Measurements from ENCODE around the gene LRRC49. TPM values are rescaled to one million over a fixed set of nuclear protein-coding genes. Genes with fewer than 3 reads are reported as not detected.

The LRRC49 gene
- total RNA-seq, 5 donors from 2014 or later (not counting 1 experiment from before 2014, with no cell fraction given): 0.16 to 0.77 (median 0.51) TPM; not detected in 1

DNA sequence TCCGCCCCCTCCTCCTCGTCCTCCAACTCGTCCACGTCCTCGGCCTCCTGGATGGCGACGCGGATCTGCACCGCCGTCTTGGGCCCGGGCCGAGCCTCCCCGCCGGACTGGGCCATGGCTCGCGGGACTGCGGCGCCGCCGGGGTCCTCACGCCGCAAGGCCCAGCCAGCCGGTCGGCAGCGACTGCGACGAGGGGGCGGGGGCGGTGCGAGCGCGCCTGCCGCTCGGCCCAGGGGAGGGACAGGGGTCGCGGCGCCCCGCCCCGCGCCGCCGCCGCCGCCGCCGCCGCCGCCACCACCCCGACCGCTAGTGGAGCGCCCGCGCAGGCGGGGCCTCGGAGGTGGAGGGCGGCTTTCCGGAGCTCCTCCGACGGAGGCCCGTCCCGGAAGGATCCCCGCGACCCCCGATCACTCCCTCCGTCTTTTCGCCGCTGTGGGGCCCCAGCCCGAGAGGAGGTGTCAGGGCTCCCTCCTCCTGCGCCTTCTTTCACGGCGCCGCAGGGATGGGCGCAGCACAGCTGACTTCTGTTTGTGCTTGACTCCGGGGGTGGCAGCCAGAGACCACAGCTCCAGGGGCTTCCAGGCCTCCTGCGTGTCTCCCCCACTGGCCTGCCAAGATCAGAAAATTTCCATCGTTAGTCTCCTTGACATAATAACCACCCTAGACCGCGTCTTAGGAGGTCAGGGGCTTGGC is 38.5 kb upstream of the LRRC49 start, which contains the start of gene LARP6:
LARP6 (minus strand) TSS at position 185 of the 693 bp plus-strand sequence; CDS start at position 116, 69 bp downstream.
- peaks cover 7 to 10% (median 8%) of the 10 kb centered on the region in 3 donors for H3K4me1 Mint-ChIP-seq
- ChIA-PET CTCF (no interaction called here), POLR2A (no interaction called here)
- no peaks in the 10 kb centered on the region for H3K9me3 Mint-ChIP-seq
- peak in 11 of 35 experiments; percentile 1 to 23 (median 14) for DNase-seq
- Histone ChIP-seq H3K36me3 (ENCODE audit: control insufficient read depth in 2 of 2, extremely low read depth in 1 of 2, insufficient read depth in 1 of 2, low read length in 1 of 2) (no peaks in the 10 kb centered on the region), H3K27me3 (replicated peaks in 1 of 2; ENCODE audit: control insufficient read depth in 2 of 2, extremely low read depth in 1 of 2, insufficient read depth in 2 of 2, low read length in 1 of 2) (peaks cover 12 to 46% of the 10 kb centered on the region in 2 experiments), H3K27ac (ENCODE audit: low read length) (no peak within 1 kb of the TSS), H3K9me3 (no peaks in the 10 kb centered on the region), H3K4me1 (ENCODE audit: control insufficient read depth in 1 of 2, extremely low read depth in 1 of 2, insufficient read depth in 2 of 2, low read length in 2 of 2) (peaks cover 0 to 10% of the 10 kb centered on the region in 2 experiments), H3K4me3 (ENCODE audit: control insufficient read depth in 1 of 2, extremely low read depth in 1 of 2, low read length in 1 of 2) (peak within 1 kb of the TSS in 1 of 2 donors; percentile 42)
- 3% methylated on average over 77 of the region's 78 CpGs for WGBS (ENCODE audit: insufficient coverage)
- H3K27me3 Mint-ChIP-seq: peaks cover 56 to 71% of the 10 kb centered on the region in 2 donors
- ATAC-seq (replicated peaks in 1 of 4): peak; percentile 56 to 82 (median 74)
- H3K4me3 Mint-ChIP-seq: peak within 1 kb of the TSS; percentile 70 to 87 (median 74)
- H3K27ac Mint-ChIP-seq: no peak within 1 kb of the TSS
- no peaks in the 10 kb centered on the region for H3K36me3 Mint-ChIP-seq

- CTCF ChIA-PET: no interaction called here
- Histone ChIP-seq H3K27me3 (replicated peaks in 1 of 2; ENCODE audit: control insufficient read depth in 2 of 2, extremely low read depth in 1 of 2, insufficient read depth in 2 of 2, low read length in 1 of 2) (peaks cover 12 to 49% of the 10 kb centered on the region in 2 experiments), H3K9me3 (no peaks in the 10 kb centered on the region), H3K36me3 (ENCODE audit: control insufficient read depth in 2 of 2, extremely low read depth in 1 of 2, insufficient read depth in 1 of 2, low read length in 1 of 2) (no peaks in the 10 kb centered on the region), H3K27ac (ENCODE audit: low read length) (no peak overlapping the region), H3K4me1 (ENCODE audit: control insufficient read depth in 1 of 2, extremely low read depth in 1 of 2, insufficient read depth in 2 of 2, low read length in 2 of 2) (peaks cover 0 to 10% of the 10 kb centered on the region in 2 experiments), H3K4me3 (ENCODE audit: control insufficient read depth in 1 of 2, extremely low read depth in 1 of 2, low read length in 1 of 2) (peak overlapping the region in 1 of 2 donors; percentile 42)
- no peaks in the 10 kb centered on the region for H3K9me3 Mint-ChIP-seq
- peaks cover 54 to 70% of the 10 kb centered on the region in 2 donors for H3K27me3 Mint-ChIP-seq
- H3K27ac Mint-ChIP-seq: no peak overlapping the region
- peaks cover 7 to 10% (median 8%) of the 10 kb centered on the region in 3 donors for H3K4me1 Mint-ChIP-seq
- H3K36me3 Mint-ChIP-seq: no peaks in the 10 kb centered on the region
- 40% methylated on average over 2 of the region's 4 CpGs for WGBS (ENCODE audit: insufficient coverage)
- peak overlapping the region; percentile 70 to 87 (median 74) for H3K4me3 Mint-ChIP-seq
- DNase-seq (no peak), ATAC-seq (replicated peaks in 1 of 4) (no peak)
- POLR2A ChIA-PET: no interaction called here
Observed at GRCh38 chr15:70854666-70854976, 38.0 kb upstream of the LRRC49 start.

GRCh38 chr15:70855764-70856163 is 36.9 kb upstream of the LRRC49 start:
- Histone ChIP-seq H3K9me3 (no peaks in the 10 kb centered on the region), H3K36me3 (ENCODE audit: control insufficient read depth in 2 of 2, extremely low read depth in 1 of 2, insufficient read depth in 1 of 2, low read length in 1 of 2) (no peaks in the 10 kb centered on the region), H3K27ac (ENCODE audit: low read length) (no peak overlapping the region), H3K4me3 (ENCODE audit: control insufficient read depth in 1 of 2, extremely low read depth in 1 of 2, low read length in 1 of 2) (no peak overlapping the region), H3K27me3 (replicated peaks in 1 of 2; ENCODE audit: control insufficient read depth in 2 of 2, extremely low read depth in 1 of 2, insufficient read depth in 2 of 2, low read length in 1 of 2) (peaks cover 12 to 57% of the 10 kb centered on the region in 2 experiments), H3K4me1 (ENCODE audit: control insufficient read depth in 1 of 2, extremely low read depth in 1 of 2, insufficient read depth in 2 of 2, low read length in 2 of 2) (peaks cover 0 to 10% of the 10 kb centered on the region in 2 experiments)
- Mint-ChIP-seq H3K9me3 (no peaks in the 10 kb centered on the region), H3K4me3 (no peak overlapping the region), H3K4me1 (peaks cover 7 to 10% (median 8%) of the 10 kb centered on the region in 3 donors), H3K27me3 (peaks cover 44 to 64% of the 10 kb centered on the region in 2 donors), H3K36me3 (no peaks in the 10 kb centered on the region), H3K27ac (no peak overlapping the region)
- WGBS (ENCODE audit: insufficient coverage): no CpG with 5 or more reads among the region's 2 CpGs
- POLR2A ChIA-PET: no interaction called here
- CTCF ChIA-PET: no interaction called here
- ATAC-seq (replicated peaks in 1 of 4): no peak
- no peak for DNase-seq

DNA sequence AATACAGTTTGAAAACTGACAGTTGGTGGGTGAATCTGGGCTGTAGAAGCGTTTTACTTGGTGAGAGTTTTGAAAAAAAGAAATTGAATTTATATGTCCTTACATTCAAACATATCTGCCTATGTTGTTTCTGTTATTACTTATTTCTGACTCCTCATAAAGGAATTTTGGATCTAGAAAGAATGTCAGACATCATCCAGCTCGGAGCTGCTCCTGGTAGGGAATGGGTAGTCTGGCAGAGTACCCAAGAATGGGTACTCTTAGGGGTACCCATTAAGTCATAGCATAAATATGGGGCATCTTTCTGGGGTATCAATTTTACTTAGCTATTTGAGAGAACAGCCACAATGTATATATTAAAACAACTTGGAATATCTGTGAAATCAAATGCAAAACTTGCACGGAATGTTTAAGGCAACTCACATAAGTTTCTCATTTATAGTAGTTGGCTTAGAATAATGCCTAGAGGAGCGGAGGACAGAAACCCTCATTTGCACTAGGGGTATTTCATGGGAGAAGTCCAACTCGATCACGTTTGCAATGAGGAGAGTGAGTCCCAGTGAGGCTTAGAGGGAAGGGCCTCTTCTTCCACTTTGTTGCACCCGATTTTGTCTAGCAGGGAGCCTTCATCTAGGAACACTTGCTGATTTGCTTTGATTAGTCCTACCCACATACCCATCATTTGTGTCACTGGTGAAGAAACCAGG is 36.3 kb upstream of the LRRC49 start:
- Histone ChIP-seq H3K4me3 (ENCODE audit: control insufficient read depth in 1 of 2, extremely low read depth in 1 of 2, low read length in 1 of 2) (no peak overlapping the region), H3K27me3 (replicated peaks in 1 of 2; ENCODE audit: control insufficient read depth in 2 of 2, extremely low read depth in 1 of 2, insufficient read depth in 2 of 2, low read length in 1 of 2) (peaks cover 12 to 57% of the 10 kb centered on the region in 2 experiments), H3K4me1 (ENCODE audit: control insufficient read depth in 1 of 2, extremely low read depth in 1 of 2, insufficient read depth in 2 of 2, low read length in 2 of 2) (peaks cover 0 to 10% of the 10 kb centered on the region in 2 experiments), H3K9me3 (no peaks in the 10 kb centered on the region), H3K36me3 (ENCODE audit: control insufficient read depth in 2 of 2, extremely low read depth in 1 of 2, insufficient read depth in 1 of 2, low read length in 1 of 2) (no peaks in the 10 kb centered on the region), H3K27ac (ENCODE audit: low read length) (no peak overlapping the region)
- Mint-ChIP-seq H3K27me3 (peaks cover 42 to 61% of the 10 kb centered on the region in 2 donors), H3K4me1 (peaks cover 7 to 10% (median 8%) of the 10 kb centered on the region in 3 donors), H3K9me3 (no peaks in the 10 kb centered on the region), H3K4me3 (no peak overlapping the region), H3K36me3 (no peaks in the 10 kb centered on the region), H3K27ac (no peak overlapping the region)
- CTCF ChIA-PET: no interaction called here
- WGBS (ENCODE audit: insufficient coverage): 60% methylated on average over 1 of the region's 7 CpGs
- POLR2A ChIA-PET: no interaction called here
- no peak for ATAC-seq (replicated peaks in 1 of 4)
- no peak for DNase-seq

DNA sequence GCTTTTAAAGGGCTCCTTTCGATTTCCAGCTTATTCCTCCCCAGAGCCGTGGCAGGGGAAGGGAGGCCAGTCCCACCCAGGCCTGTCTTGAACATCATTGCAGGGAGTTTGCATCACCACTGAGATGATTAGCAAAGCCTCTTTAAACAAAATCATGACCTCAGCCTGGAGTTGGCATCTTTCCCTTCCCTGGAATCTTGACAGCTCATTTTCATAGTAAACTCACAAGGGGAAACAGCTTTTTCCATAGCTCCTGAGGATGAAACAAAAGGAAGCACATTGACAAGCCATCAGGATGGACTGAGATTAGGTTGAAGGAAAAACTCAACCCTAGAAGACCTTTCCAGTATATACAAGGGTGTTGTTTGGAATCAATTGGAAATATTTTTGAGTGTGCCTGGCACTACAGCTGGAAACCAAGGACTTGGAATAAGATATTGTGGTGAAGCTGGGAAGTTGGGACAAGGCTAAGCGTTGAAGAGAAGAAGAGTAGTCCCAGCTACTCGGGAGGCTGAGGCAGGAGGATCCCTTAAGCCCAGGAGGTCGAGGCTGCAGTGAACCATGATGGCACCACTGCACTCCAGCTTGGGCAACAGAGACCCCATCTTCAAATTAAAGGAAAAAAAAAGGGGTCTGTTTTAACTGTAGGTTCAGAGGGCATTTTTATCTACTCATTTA is 35.6 kb upstream of the LRRC49 start:
- no peak for DNase-seq
- ChIA-PET CTCF (no interaction called here), POLR2A (no interaction called here)
- Histone ChIP-seq H3K9me3 (no peaks in the 10 kb centered on the region), H3K27me3 (replicated peaks in 1 of 2; ENCODE audit: control insufficient read depth in 2 of 2, extremely low read depth in 1 of 2, insufficient read depth in 2 of 2, low read length in 1 of 2) (peaks cover 7 to 52% of the 10 kb centered on the region in 2 experiments), H3K4me1 (ENCODE audit: control insufficient read depth in 1 of 2, extremely low read depth in 1 of 2, insufficient read depth in 2 of 2, low read length in 2 of 2) (peaks cover 0 to 10% of the 10 kb centered on the region in 2 experiments), H3K4me3 (ENCODE audit: control insufficient read depth in 1 of 2, extremely low read depth in 1 of 2, low read length in 1 of 2) (no peak overlapping the region), H3K27ac (ENCODE audit: low read length) (no peak overlapping the region), H3K36me3 (ENCODE audit: control insufficient read depth in 2 of 2, extremely low read depth in 1 of 2, insufficient read depth in 1 of 2, low read length in 1 of 2) (no peaks in the 10 kb centered on the region)
- H3K4me1 Mint-ChIP-seq: peaks cover 7 to 10% (median 8%) of the 10 kb centered on the region in 3 donors
- 73% methylated on average over 4 of the region's 5 CpGs for WGBS (ENCODE audit: insufficient coverage)
- no peaks in the 10 kb centered on the region for H3K9me3 Mint-ChIP-seq
- peaks cover 38 to 55% of the 10 kb centered on the region in 2 donors for H3K27me3 Mint-ChIP-seq
- ATAC-seq (replicated peaks in 1 of 4): no peak
- no peak overlapping the region for H3K4me3 Mint-ChIP-seq
- no peak overlapping the region for H3K27ac Mint-ChIP-seq
- H3K36me3 Mint-ChIP-seq: no peaks in the 10 kb centered on the region

- Histone ChIP-seq H3K9me3 (no peaks in the 10 kb centered on the region), H3K4me3 (ENCODE audit: control insufficient read depth in 1 of 2, extremely low read depth in 1 of 2, low read length in 1 of 2) (no peak overlapping the region), H3K36me3 (ENCODE audit: control insufficient read depth in 2 of 2, extremely low read depth in 1 of 2, insufficient read depth in 1 of 2, low read length in 1 of 2) (no peaks in the 10 kb centered on the region), H3K27ac (ENCODE audit: low read length) (no peak overlapping the region), H3K4me1 (ENCODE audit: control insufficient read depth in 1 of 2, extremely low read depth in 1 of 2, insufficient read depth in 2 of 2, low read length in 2 of 2) (peaks cover 0 to 10% of the 10 kb centered on the region in 2 experiments), H3K27me3 (replicated peaks in 1 of 2; ENCODE audit: control insufficient read depth in 2 of 2, extremely low read depth in 1 of 2, insufficient read depth in 2 of 2, low read length in 1 of 2) (peaks cover 2 to 46% of the 10 kb centered on the region in 2 experiments)
- H3K27me3 Mint-ChIP-seq: peaks cover 31 to 48% of the 10 kb centered on the region in 2 donors
- H3K4me1 Mint-ChIP-seq: peaks cover 7 to 10% (median 8%) of the 10 kb centered on the region in 3 donors
- POLR2A ChIA-PET: no interaction called here
- CTCF ChIA-PET: no interaction called here
- no peak for ATAC-seq (replicated peaks in 1 of 4)
- H3K36me3 Mint-ChIP-seq: no peaks in the 10 kb centered on the region
- no CpG with 5 or more reads among the region's 3 CpGs for WGBS (ENCODE audit: insufficient coverage)
- no peaks in the 10 kb centered on the region for H3K9me3 Mint-ChIP-seq
- no peak for DNase-seq
- no peak overlapping the region for H3K4me3 Mint-ChIP-seq
- H3K27ac Mint-ChIP-seq: no peak overlapping the region
Observed at GRCh38 chr15:70857562-70858285, 34.9 kb upstream of the LRRC49 start.

All from T-cell (primary cell).